ENCODE results near the gene IL17C. TPM values are rescaled to one million over a fixed set of nuclear protein-coding genes. Genes with fewer than 3 reads are reported as not detected.

IL17C gene
- total RNA-seq, 2 experiments from 2014 or later, result 0.86 TPM; not detected in 1

GRCh38 chr16:88613911-88614817, 24.2 kb upstream of the IL17C start:
- Histone ChIP-seq H3K36me3 (ENCODE audit: insufficient read depth, low read length) (peaks cover 84% of the 10 kb centered on the region), H3K9me3 (ENCODE audit: low read length) (no peaks in the 10 kb centered on the region), H2AFZ (ENCODE audit: low read length) (no peak overlapping the region), H3K9me2 (ENCODE audit: insufficient read depth, low read length) (no peaks in the 10 kb centered on the region), H4K20me1 (ENCODE audit: insufficient read depth, low read length) (no peaks in the 10 kb centered on the region), H3K79me2 (ENCODE audit: insufficient read depth, low read depth, low read length) (no peaks in the 10 kb centered on the region), H3K4me3 (ENCODE audit: low read depth, low read length, poor library complexity, severe bottlenecking) (no peak overlapping the region), H3K4me2 (ENCODE audit: low read length) (no peak overlapping the region), H3K4me1 (ENCODE audit: insufficient read depth, low read length, poor library complexity, severe bottlenecking) (no peaks in the 10 kb centered on the region), H3K27ac (ENCODE audit: low read depth, low read length, poor library complexity, severe bottlenecking) (no peak overlapping the region)
- ChIA-PET POLR2A (no interaction called here), CTCF (ENCODE audit: unreplicated experiment) (no interaction called here)
- DNase-seq (ENCODE audit: low spot score), result no peak
- no TSS peak for BruUV-seq (replicated peaks)
- TF ChIP-seq CTCF (conservative IDR thresholded peaks at IDR 0.05; ENCODE audit: low read length) (no peak), EZH2phosphoT487 (IDR thresholded peaks at IDR 0.05; ENCODE audit: borderline replicate concordance, low read depth, low read length) (no peak)
- intact Hi-C loops (cut with micrococcal nuclease; ENCODE audit: unreplicated experiment), result no loop called here

GRCh38 chr16:88614818-88615580, 23.4 kb upstream of the IL17C start:
- DNase-seq (ENCODE audit: low spot score), result no peak
- ChIA-PET POLR2A (no interaction called here), CTCF (ENCODE audit: unreplicated experiment) (no interaction called here)
- Histone ChIP-seq H2AFZ (ENCODE audit: low read length) (no peak overlapping the region), H3K4me1 (ENCODE audit: insufficient read depth, low read length, poor library complexity, severe bottlenecking) (no peaks in the 10 kb centered on the region), H3K36me3 (ENCODE audit: insufficient read depth, low read length) (peaks cover 85% of the 10 kb centered on the region), H3K9me3 (ENCODE audit: low read length) (no peaks in the 10 kb centered on the region), H3K27ac (ENCODE audit: low read depth, low read length, poor library complexity, severe bottlenecking) (no peak overlapping the region), H4K20me1 (ENCODE audit: insufficient read depth, low read length) (no peaks in the 10 kb centered on the region), H3K79me2 (ENCODE audit: insufficient read depth, low read depth, low read length) (no peaks in the 10 kb centered on the region), H3K4me3 (ENCODE audit: low read depth, low read length, poor library complexity, severe bottlenecking) (no peak overlapping the region), H3K4me2 (ENCODE audit: low read length) (no peak overlapping the region), H3K9me2 (ENCODE audit: insufficient read depth, low read length) (no peaks in the 10 kb centered on the region)
- BruUV-seq (replicated peaks), result no TSS peak
- no peak for TF ChIP-seq EZH2phosphoT487 (IDR thresholded peaks at IDR 0.05; ENCODE audit: borderline replicate concordance, low read depth, low read length)
- TF ChIP-seq CTCF (conservative IDR thresholded peaks at IDR 0.05; ENCODE audit: low read length), result no peak
- intact Hi-C loops (cut with micrococcal nuclease; ENCODE audit: unreplicated experiment), result no loop called here
